HG03342 (cell line): ENCODE measurements around the gene ZNF837.
"Not testable (repeated sequence)": the region's sequence is repeated elsewhere in the genome, so short reads cannot be mapped to it uniquely, and the experiment has no call there.

Source experiments
- ATAC-seq: cut with Tn5 transposase; IDR thresholded peaks from one replicate; pipeline ENCODE4 v1.9.1; 2021; ENCODE audit warnings: mild to moderate bottlenecking, moderate library complexity; ENCODE audit not compliant: unreplicated experiment

ZNF837 gene

GRCh38 chr19:58396691-58397532 lies 16.1 kb upstream of the ZNF837 start:
- ATAC-seq = no peak

- no peak for ATAC-seq
These were observed 15.3 kb upstream of the ZNF837 start for GRCh38 chr19:58395979-58396627.

- ATAC-seq = no peak
These were observed 14.6 kb upstream of the ZNF837 start, which contains the start of gene RNF225 for GRCh38 chr19:58395220-58395978. Gene RNF225 (plus strand): TSS chr19:58395656. CDS start chr19:58396090, 434 bp downstream.

- no peak for ATAC-seq
These were observed 14.0 kb upstream of the ZNF837 start for GRCh38 chr19:58394821-58395219.

- ATAC-seq = no peak
These were observed 12.8 kb upstream of the ZNF837 start for GRCh38 chr19:58393725-58394033.

- no peak for ATAC-seq
These were observed 12.3 kb upstream of the ZNF837 start for GRCh38 chr19:58392945-58393724.

- ATAC-seq = no peak
These were observed 7.3 kb upstream of the ZNF837 start for GRCh38 chr19:58388175-58388526.

- ATAC-seq = peak; percentile 3
These were observed 6.7 kb upstream of the ZNF837 start for GRCh38 chr19:58387338-58388174.

- peak; percentile 88 for ATAC-seq
These were observed 5.9 kb upstream of the ZNF837 start, which contains the start of gene RPS5 for GRCh38 chr19:58386576-58387337. Gene RPS5 (plus strand): TSS chr19:58387269. CDS start chr19:58388138, 869 bp downstream.

GRCh38 chr19:58385891-58386575 lies 5.2 kb upstream of the ZNF837 start:
- ATAC-seq = no peak

- ATAC-seq = no peak
These were observed 4.6 kb upstream of the ZNF837 start for GRCh38 chr19:58385313-58385890.

GRCh38 chr19:58382997-58383603 lies 2.3 kb upstream of the ZNF837 start:
- no peak for ATAC-seq

- no peak for ATAC-seq
These were observed 806 bp upstream of the ZNF837 start for GRCh38 chr19:58381460-58382212.

- no peak for ATAC-seq
These were observed 681 bp downstream of the ZNF837 start for GRCh38 chr19:58380037-58380661.

GRCh38 chr19:58379246-58379645 lies 1.6 kb downstream of the ZNF837 start:
- no peak for ATAC-seq

- not testable (repeated sequence) for ATAC-seq
These were observed 4.1 kb downstream of the ZNF837 start for GRCh38 chr19:58376724-58377123.

GRCh38 chr19:58374200-58374599 lies 6.6 kb downstream of the ZNF837 start:
- no peak for ATAC-seq
